ENCODE measurements around the gene GDPD5.

DNA sequence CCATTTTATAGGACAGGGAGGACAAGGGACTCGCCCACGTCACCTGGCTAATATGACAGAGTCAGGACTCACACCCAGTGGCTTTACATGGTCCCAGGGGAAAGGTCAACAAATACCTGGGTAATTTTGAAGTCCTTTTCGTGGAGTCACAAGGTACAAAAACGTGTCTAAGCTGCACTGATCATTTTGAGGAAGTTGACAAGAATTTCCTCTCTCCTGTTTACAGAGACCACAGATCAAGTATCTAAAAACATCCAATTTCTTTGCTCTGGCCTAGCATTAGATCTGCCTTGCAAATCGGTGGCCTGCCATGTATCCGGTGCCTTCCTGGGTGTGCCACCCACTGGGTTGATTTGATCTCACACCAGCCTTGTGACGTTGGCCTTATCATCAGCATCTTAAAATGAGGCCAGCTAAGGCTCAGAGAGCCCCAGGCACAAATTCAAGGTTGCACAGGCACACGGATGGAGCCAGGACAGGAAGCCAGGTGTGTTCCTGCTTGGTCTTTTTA lies 17.6 kb downstream of the GDPD5 start:
- TF ChIP-seq, protein P1, sequence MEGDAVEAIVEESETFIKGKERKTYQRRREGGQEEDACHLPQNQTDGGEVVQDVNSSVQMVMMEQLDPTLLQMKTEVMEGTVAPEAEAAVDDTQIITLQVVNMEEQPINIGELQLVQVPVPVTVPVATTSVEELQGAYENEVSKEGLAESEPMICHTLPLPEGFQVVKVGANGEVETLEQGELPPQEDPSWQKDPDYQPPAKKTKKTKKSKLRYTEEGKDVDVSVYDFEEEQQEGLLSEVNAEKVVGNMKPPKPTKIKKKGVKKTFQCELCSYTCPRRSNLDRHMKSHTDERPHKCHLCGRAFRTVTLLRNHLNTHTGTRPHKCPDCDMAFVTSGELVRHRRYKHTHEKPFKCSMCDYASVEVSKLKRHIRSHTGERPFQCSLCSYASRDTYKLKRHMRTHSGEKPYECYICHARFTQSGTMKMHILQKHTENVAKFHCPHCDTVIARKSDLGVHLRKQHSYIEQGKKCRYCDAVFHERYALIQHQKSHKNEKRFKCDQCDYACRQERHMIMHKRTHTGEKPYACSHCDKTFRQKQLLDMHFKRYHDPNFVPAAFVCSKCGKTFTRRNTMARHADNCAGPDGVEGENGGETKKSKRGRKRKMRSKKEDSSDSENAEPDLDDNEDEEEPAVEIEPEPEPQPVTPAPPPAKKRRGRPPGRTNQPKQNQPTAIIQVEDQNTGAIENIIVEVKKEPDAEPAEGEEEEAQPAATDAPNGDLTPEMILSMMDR (conservative IDR thresholded peaks at IDR 0.05 in 1 of 2, IDR thresholded peaks at IDR 0.05 in 1 of 2; ENCODE audit: low read depth in 1 of 2, low read length in 2 of 2): no peak
- no peak for TF ChIP-seq EZH2 (IDR thresholded peaks at IDR 0.05; ENCODE audit: low read length, missing control alignments)

All from fibroblast of lung (primary cell).